Smooth muscle cell (in vitro differentiated cells): ENCODE measurements around the gene CD8B. TPM values are rescaled to one million over a fixed set of nuclear protein-coding genes. Genes with fewer than 3 reads are reported as not detected.
A peak's percentile ranks its signal among the peaks of the same experiment; 100 is the strongest.

ENCODE experiments used
- DNase-seq: peaks from one replicate; lab custom pipeline; 2025; ENCODE audit not compliant: unreplicated experiment; lab: John Stamatoyannopoulos, UW
- H2AFZ ChIP-seq: fragments of 200-600 bp; sonication (generic); 2 replicates; pipeline ENCODE4 v1.6.0; 2016; ENCODE audit warnings: antibody characterized with exemption, low read depth, mild to moderate bottlenecking
- H3F3A ChIP-seq: fragments of 200-600 bp; sonication (generic); 2 replicates; pipeline ENCODE4 v1.6.0; 2017; ENCODE audit warnings: antibody characterized with exemption, low read depth
- H3K27ac ChIP-seq: fragments of 200-600 bp; sonication (generic); 2 replicates; pipeline ENCODE4 v1.5.1; 2016; ENCODE audit warnings: low read depth, mild to moderate bottlenecking
- H3K27me3 ChIP-seq: fragments of 200-600 bp; sonication (generic); 2 replicates; pipeline ENCODE4 v1.6.1; 2016; ENCODE audit warnings: low read depth, mild to moderate bottlenecking
- H3K36me3 ChIP-seq: fragments of 200-600 bp; sonication (generic); 2 replicates; pipeline ENCODE4 v1.5.1; 2016; ENCODE audit warnings: low read depth
- H3K4me1 ChIP-seq: fragments of 200-600 bp; sonication (generic); 2 replicates; pipeline ENCODE4 v1.5.1; 2016; ENCODE audit warnings: low read depth
- H3K4me2 ChIP-seq: fragments of 200-600 bp; sonication (generic); 2 replicates; pipeline ENCODE4 v1.6.0; 2016; ENCODE audit warnings: mild to moderate bottlenecking
- H3K4me3 ChIP-seq: fragments of 200-600 bp; sonication (generic); 2 replicates; pipeline ENCODE4 v1.5.1; 2016; ENCODE audit warnings: mild to moderate bottlenecking
- H3K79me2 ChIP-seq: fragments of 200-600 bp; sonication (generic); 2 replicates; pipeline ENCODE4 v1.6.0; 2016; ENCODE audit warnings: low read depth, mild to moderate bottlenecking
- H3K9ac ChIP-seq: fragments of 200-600 bp; sonication (generic); 2 replicates; pipeline ENCODE4 v1.6.0; 2016; ENCODE audit warnings: low read depth
- H3K9me3 ChIP-seq: fragments of 200-600 bp; sonication (generic); replicated peaks from 2 replicates; pipeline ENCODE4 v1.5.1; 2016; ENCODE audit warnings: low read depth
- H4K20me1 ChIP-seq: fragments of 200-600 bp; sonication (generic); 2 replicates; pipeline ENCODE4 v1.6.0; 2016; ENCODE audit warnings: low read depth
- WGBS: methylation state at CpG from one replicate; pipeline ENCODE4 v1.1.7; 2016; ENCODE audit warnings: low lambda C conversion rate; 5-methylcytosine and 5-hydroxymethylcytosine counted together
- polyA plus RNA-seq: library from polyadenylated mRNA; unstranded; fragments of >200 nt; fragmentation: Nextera tagmentation; extraction: Ambion mirVana; gene quantifications from 2 replicates; pipeline ENCODE4 v1.2.1, GENCODE V29; 2016
- total RNA-seq: library from RNA; depleted of rRNA; stranded (reverse); fragments of >200 nt; gene quantifications from 2 replicates; pipeline ENCODE4 v1.2.3, GENCODE V29; 2014
- TF ChIP-seq, protein P1 (sequence below): fragments of 200-600 bp; sonication (generic); IDR thresholded peaks from 2 replicates; pipeline ENCODE4 v1.5.1; 2017; ENCODE audit warnings: borderline replicate concordance, mild to moderate bottlenecking, antibody characterized with exemption; ENCODE audit not compliant: insufficient read depth, poor library complexity, severe bottlenecking

Gene CD8B
- total and polyA plus RNA-seq, 2 experiments from 2014 or later, result not detected

DNA sequence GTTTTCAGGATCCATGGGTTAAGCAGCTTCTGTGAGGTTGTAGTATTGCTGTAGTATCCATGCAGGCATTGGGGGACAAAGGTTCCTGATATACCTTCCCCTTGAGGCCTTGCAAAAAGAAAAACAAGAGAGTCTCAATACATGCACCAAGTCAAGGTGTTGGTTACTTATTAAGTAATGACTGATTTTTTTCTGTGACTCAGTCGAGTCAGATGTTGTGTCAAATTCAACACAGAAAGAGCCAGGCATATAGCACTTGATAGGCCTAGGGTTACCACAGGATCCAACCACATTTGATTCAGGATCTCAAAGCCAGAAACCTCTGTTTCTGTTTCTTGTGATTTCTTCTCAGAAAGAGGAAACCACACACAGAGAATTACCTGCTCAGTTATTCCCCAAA, 46.1 kb downstream of the CD8B start:
- TF ChIP-seq, protein P1, sequence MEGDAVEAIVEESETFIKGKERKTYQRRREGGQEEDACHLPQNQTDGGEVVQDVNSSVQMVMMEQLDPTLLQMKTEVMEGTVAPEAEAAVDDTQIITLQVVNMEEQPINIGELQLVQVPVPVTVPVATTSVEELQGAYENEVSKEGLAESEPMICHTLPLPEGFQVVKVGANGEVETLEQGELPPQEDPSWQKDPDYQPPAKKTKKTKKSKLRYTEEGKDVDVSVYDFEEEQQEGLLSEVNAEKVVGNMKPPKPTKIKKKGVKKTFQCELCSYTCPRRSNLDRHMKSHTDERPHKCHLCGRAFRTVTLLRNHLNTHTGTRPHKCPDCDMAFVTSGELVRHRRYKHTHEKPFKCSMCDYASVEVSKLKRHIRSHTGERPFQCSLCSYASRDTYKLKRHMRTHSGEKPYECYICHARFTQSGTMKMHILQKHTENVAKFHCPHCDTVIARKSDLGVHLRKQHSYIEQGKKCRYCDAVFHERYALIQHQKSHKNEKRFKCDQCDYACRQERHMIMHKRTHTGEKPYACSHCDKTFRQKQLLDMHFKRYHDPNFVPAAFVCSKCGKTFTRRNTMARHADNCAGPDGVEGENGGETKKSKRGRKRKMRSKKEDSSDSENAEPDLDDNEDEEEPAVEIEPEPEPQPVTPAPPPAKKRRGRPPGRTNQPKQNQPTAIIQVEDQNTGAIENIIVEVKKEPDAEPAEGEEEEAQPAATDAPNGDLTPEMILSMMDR, result no peak
- no peak overlapping the region for H3K9ac ChIP-seq
- no peak overlapping the region for H2AFZ ChIP-seq
- H3K27me3 ChIP-seq, result no peaks in the 10 kb centered on the region
- H3K9me3 ChIP-seq, result no peaks in the 10 kb centered on the region
- no peaks in the 10 kb centered on the region for H4K20me1 ChIP-seq
- no peak overlapping the region for H3K4me3 ChIP-seq
- no peak overlapping the region for H3K4me2 ChIP-seq
- H3K79me2 ChIP-seq, result no peaks in the 10 kb centered on the region
- DNase-seq, result no peak
- WGBS, result 86% methylated on average over 1 of the region's 1 CpG
- no peaks in the 10 kb centered on the region for H3F3A ChIP-seq
- no peak overlapping the region for H3K27ac ChIP-seq
- no peaks in the 10 kb centered on the region for H3K4me1 ChIP-seq
- H3K36me3 ChIP-seq, result no peaks in the 10 kb centered on the region

DNA sequence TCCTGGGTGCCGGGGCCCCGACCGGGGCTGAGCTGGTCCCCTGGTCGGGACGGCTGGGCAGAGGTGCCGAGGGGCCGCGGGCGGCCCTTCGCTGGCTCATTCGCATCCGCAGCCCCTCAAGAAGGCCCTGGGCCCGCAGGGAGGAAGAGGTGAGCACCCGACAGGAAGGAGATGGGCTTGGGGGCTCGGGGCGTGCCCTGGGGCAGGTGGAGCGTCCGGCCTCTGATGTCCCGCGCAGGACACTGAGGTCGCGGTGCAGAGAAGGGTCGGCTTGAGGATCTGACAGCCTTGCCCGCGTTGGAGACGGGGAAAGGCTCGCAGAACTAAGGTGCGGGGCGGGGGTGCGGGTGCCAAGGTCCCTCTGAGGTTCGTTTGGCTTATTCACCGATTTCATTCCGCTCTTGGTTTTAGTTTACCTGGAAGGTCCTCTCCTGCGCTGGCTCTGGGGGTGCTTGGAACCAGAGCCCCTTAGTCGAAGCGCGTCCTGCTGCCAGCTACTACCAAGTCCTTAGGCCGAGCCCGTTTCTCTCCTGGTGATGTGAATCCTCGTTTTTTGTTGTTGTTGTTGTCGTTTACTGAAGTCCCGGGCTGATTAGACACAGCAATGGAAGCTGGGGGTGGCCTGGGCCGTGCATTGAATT, 52.1 kb downstream of the CD8B start:
- Histone ChIP-seq H3K4me3 (no peak overlapping the region), H4K20me1 (no peaks in the 10 kb centered on the region), H3K27me3 (no peaks in the 10 kb centered on the region), H3K36me3 (no peaks in the 10 kb centered on the region), H3K27ac (no peak overlapping the region), H3F3A (no peaks in the 10 kb centered on the region), H3K4me2 (no peak overlapping the region), H3K9ac (no peak overlapping the region), H2AFZ (no peak overlapping the region), H3K4me1 (peaks cover 3% of the 10 kb centered on the region), H3K79me2 (no peaks in the 10 kb centered on the region), H3K9me3 (no peaks in the 10 kb centered on the region)
- TF ChIP-seq, protein P1, result no peak
- WGBS, result 93% methylated on average over 35 of the region's 43 CpGs
- no peak for DNase-seq

DNA sequence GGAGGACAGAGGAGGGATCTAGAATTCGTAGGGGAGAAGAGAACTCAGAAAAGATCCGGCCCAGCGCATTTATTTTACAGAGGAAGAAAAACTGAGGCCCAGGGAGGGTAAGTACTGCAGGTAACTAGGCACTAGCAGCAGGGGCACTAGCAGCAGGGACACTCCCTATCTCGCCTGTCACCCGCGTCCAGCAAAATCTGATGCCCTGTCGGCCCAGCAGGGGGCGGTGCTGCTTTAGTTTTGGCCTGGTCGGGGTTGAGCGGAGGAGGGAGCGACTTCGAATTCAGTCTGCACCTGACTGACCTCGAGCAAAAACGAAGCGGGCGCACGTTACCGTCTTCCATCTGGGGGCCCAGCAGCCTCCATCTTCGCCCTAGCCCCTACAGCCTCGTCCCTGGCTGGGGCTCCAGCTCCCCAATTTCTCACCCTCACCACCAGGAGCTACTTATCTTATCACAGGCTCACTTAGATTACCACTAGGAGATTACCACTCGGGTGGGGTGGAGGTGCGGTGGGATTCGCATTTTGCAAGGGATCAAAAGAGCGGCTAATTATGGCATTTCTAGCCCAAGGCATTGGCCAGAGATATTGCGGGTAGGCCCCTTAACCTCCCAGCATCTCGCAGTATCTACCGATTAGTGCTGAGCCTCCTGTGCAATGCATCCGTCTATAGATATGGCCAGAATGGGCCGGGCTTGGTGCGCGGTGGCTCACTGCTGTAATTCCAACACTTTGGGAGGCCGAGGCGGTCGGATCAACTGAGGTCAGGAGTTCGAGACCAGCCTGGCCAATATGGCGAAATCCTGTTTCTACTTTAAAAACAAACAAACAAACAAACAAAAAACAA, 53.1 kb downstream of the CD8B start:
- peak overlapping the region; percentile 94 for H2AFZ ChIP-seq
- H3K4me1 ChIP-seq, result peaks cover 3% of the 10 kb centered on the region
- peak; percentile 69 for DNase-seq
- no peaks in the 10 kb centered on the region for H3K79me2 ChIP-seq
- no peaks in the 10 kb centered on the region for H4K20me1 ChIP-seq
- no peaks in the 10 kb centered on the region for H3K9me3 ChIP-seq
- WGBS, result 38% methylated on average over 36 of the region's 36 CpGs
- H3K4me3 ChIP-seq, result peak overlapping the region; percentile 61
- H3K27ac ChIP-seq, result no peak overlapping the region
- no peaks in the 10 kb centered on the region for H3F3A ChIP-seq
- TF ChIP-seq, protein P1, result peak; percentile 92
- no peaks in the 10 kb centered on the region for H3K36me3 ChIP-seq
- no peak overlapping the region for H3K9ac ChIP-seq
- H3K27me3 ChIP-seq, result peaks cover 4% of the 10 kb centered on the region
- H3K4me2 ChIP-seq, result peak overlapping the region; percentile 90
